Measurements from ENCODE around the gene RAB11FIP3.
"Not testable (repeated sequence)": the region's sequence is repeated elsewhere in the genome, so short reads cannot be mapped to it uniquely, and the experiment has no call there.

RAB11FIP3 gene
- total RNA-seq = 47.1 to 55.6 (median 47.4) reads per million in 3 experiments

- peak; percentile 83 for DNase-seq
These were observed at the start of gene RAB11FIP3 for GRCh38 chr16:425082-425718. RAB11FIP3 (plus strand) TSS chr16:425649; CDS start chr16:426007, 358 bp downstream.

GRCh38 chr16:375927-376816, 49.3 kb upstream of the RAB11FIP3 start:
- no peak for DNase-seq

GRCh38 chr16:376817-377418, 48.5 kb upstream of the RAB11FIP3 start:
- DNase-seq = no peak

- DNase-seq = no peak
These were observed 48.0 kb upstream of the RAB11FIP3 start for GRCh38 chr16:377419-377951.

- not testable (repeated sequence) for DNase-seq
These were observed 47.2 kb upstream of the RAB11FIP3 start for GRCh38 chr16:378113-378820.

GRCh38 chr16:378821-379182, 46.6 kb upstream of the RAB11FIP3 start:
- no peak for DNase-seq

- no peak for DNase-seq
These were observed 46.1 kb upstream of the RAB11FIP3 start for GRCh38 chr16:379183-379960.

GRCh38 chr16:379961-380761, 45.3 kb upstream of the RAB11FIP3 start:
- peak; percentile 41 for DNase-seq

GRCh38 chr16:380762-381011, 44.8 kb upstream of the RAB11FIP3 start:
- DNase-seq = no peak

GRCh38 chr16:381012-381788, 44.2 kb upstream of the RAB11FIP3 start:
- DNase-seq = no peak

- peak; percentile 58 for DNase-seq
These were observed 43.4 kb upstream of the RAB11FIP3 start, which contains the start of gene PGAP6 for GRCh38 chr16:381789-382717. PGAP6 (minus strand) TSS chr16:381978; CDS start chr16:381821, 157 bp downstream.

- peak; percentile 49 for DNase-seq
These were observed 42.0 kb upstream of the RAB11FIP3 start for GRCh38 chr16:383326-384051.

- no peak for DNase-seq
These were observed 38.8 kb upstream of the RAB11FIP3 start for GRCh38 chr16:386641-387156.

GRCh38 chr16:387761-388666, 37.4 kb upstream of the RAB11FIP3 start:
- DNase-seq = not testable (repeated sequence)

- no peak for DNase-seq
These were observed 36.1 kb upstream of the RAB11FIP3 start for GRCh38 chr16:389352-389751.

GRCh38 chr16:391885-392335, 33.5 kb upstream of the RAB11FIP3 start:
- DNase-seq = peak; percentile 61

GRCh38 chr16:392450-393030, 32.9 kb upstream of the RAB11FIP3 start:
- DNase-seq = no peak
